HG03565 (cell line): ENCODE measurements around the gene HHATL.
"Not testable (repeated sequence)": the region's sequence is repeated elsewhere in the genome, so short reads cannot be mapped to it uniquely, and the experiment has no call there.

Experiments
- ATAC-seq: cut with Tn5 transposase; IDR thresholded peaks from one replicate; pipeline ENCODE4 v1.9.1; 2021; ENCODE audit warnings: mild to moderate bottlenecking, moderate library complexity; ENCODE audit not compliant: unreplicated experiment

Gene HHATL

GRCh38 chr3:42734263-42734860 lies 31.8 kb upstream of the HHATL start:
- ATAC-seq: no peak

GRCh38 chr3:42733501-42734262 lies 31.1 kb upstream of the HHATL start:
- no peak for ATAC-seq

DNA sequence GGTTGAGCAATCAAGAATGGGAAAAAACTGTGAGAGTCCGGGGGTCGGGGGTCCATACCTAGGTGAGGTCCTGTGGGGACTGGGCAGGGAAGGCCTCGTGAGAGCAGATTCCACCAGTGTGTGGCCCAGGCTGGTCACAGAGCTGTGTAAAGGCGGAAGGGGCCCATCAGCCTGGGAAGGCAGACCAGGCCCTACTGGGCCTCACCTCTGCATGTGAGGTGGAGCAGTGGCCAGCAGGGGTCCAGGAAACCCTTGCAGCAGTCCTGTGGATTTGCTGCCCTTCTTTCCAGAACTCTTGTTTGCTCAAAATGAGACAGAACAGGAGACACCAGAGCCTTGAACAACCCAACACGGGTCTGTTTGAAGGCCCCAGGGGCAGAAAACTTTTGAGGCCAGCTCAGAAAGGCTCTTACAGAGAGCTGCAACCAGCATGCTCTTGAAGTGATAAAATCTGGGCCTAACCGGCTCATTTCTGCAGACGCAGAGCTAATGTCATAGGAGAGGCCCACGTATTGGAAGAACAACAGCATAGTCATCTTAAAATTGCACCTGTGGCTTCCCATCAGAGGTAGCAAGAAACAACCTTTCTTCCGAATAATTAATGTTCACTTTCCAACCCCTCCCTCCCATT lies 30.3 kb upstream of the HHATL start:
- no peak for ATAC-seq

GRCh38 chr3:42732196-42732828 lies 29.7 kb upstream of the HHATL start:
- no peak for ATAC-seq

DNA sequence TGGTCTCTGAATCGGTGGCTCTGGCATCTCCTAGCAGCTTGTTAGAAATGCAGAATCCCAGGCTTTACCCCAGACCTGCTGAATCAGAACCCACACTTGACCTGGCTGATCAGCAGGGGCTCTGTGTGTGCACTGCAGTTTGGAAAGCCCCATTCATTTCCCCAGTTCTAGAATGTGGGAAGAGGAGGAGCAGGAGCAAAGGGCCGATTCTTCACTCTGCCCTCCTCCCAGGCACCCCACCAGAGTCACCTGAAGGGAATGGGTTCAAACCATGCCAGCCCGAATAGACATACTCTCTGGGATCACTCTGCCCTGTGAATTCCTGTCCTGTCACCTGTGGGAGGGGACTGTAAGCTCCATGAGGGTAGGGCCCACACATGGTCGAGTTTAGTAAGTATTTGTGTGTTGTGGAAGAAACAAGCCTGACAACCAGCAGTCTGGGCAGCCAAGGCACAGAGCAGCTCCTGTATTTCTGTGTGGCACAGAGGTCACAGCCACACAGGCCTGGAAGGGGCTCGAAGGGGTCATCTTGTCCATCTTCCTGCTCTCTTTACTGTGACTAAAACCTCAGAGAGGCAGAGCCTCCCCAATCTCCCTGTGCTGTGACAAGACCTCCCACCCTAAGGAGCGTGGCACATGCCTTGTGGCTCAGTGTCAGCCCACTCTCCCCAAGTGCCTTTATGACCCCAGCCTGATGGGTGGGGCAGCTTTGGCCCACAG lies 29.0 kb upstream of the HHATL start:
- ATAC-seq: no peak

DNA sequence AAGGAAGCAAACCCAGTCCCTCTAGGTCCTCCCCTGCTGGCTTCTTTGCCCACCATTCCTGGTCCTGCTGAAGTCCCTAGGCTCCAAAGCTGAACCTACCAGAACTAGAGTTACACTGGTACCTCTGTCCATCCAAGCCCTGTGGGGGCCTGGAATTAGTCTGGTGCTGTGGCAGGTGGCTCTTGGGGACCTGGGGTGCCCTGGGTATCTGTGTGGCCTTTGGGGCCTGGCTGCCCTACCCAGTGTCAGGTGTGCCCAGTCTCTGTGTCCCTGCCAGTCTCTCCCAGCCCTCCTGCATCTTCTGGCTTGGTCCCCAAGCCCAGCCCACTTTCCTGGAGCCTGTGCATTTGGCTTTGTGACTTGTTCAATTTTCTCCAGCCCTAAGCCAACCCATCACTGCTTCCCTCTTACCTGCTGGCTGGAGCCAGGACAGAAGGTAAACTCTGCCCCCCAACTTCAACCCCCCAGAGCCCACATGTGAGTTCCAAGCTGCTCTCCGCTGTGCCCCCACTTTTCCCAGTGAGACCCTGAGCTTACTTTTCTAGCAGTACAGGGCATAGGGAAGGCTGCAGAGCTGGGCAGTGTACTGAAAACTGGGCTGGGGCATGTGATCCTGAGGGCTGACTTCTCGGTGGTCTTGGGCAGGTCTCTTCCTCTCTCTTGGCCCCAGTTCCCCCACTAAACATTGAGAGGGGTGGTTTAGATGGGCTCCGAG lies 28.3 kb upstream of the HHATL start:
- ATAC-seq: no peak

DNA sequence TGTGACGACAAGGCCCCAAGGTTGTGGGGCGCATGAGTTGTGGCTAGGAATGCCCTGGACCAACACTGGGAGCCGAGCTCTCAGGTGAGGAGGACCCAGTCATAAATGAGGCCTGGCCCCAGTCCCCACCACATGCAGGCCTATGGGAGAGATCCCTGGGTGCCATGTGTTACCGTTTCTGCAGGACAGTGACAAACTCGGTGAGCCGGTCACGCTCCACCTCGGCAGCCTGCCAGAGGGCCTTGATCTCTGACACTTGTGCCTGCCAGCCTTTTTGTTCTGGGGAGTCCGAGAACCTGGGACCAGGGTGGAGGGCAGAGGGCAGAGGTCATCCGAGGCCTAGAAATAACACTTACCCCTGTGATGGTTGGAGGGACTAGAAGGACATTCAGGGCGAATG lies 27.7 kb upstream of the HHATL start:
- ATAC-seq: no peak

- ATAC-seq: no peak
Measured at GRCh38 chr3:42729404-42730145, 27.0 kb upstream of the HHATL start.

GRCh38 chr3:42728668-42729364 lies 26.2 kb upstream of the HHATL start:
- no peak for ATAC-seq

DNA sequence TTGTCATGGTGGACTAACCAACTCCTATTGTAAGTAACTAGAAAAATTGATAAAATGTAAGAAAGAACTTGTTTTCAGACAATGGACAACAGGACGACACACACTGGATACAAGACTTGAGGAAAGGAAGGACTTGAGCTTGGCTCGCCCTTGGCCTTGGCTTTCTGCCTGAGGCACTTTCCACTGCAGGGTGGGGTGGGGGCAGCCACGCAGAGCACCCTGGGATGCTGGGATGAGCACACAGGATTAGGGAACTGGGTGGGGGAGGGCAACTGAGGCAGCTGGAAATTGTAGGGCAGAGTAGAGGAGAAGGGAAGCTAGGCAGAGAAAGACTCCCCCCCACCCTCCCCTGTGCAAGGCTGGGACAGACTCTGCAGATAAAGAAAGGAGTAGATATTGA lies 25.5 kb upstream of the HHATL start:
- no peak for ATAC-seq

DNA sequence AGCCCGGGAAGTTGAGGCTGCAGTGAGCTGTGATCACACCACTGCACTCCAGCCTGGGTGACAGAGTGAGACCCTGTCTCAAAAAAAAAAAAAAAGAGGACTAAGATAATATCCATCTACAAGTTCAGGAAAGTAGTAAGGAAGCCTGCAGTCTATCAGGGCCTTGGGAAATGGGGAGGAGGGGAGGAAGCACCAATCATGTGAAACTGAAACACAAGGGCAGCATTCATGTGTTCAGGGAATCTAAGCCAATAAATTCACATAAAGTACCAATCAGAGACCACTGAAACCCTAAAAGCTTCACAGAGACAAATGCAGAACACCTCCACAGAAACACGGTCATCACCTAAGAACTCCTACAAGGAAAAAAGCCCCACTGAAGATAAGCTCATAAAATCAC lies 22.9 kb upstream of the HHATL start:
- ATAC-seq: no peak

- no peak for ATAC-seq
Measured at GRCh38 chr3:42723219-42723618, 20.6 kb upstream of the HHATL start.

GRCh38 chr3:42722442-42722841 lies 19.8 kb upstream of the HHATL start:
- ATAC-seq: not testable (repeated sequence)

- no peak for ATAC-seq
Measured at GRCh38 chr3:42721690-42722089, 19.1 kb upstream of the HHATL start.

DNA sequence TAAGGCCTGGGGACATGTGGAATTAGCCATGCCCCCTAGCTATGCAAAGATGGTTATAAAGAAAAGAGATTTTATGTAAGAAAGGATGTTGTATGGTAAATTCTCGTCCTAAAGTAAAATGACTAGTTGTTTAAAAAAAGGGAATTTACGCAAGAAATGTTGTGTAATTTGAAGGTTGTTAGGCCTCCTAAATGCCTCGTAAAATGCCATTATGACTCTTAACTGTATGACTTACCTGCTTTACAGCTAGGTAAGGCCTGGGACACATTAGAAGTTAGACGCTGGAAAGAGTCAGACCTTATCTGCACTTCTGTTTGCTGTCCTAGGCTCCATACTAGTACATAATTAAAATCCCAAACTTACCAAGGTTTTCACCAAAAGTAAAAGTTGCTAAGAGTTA lies 17.5 kb upstream of the HHATL start:
- no peak for ATAC-seq

GRCh38 chr3:42719002-42719401 lies 16.4 kb upstream of the HHATL start:
- ATAC-seq: no peak

DNA sequence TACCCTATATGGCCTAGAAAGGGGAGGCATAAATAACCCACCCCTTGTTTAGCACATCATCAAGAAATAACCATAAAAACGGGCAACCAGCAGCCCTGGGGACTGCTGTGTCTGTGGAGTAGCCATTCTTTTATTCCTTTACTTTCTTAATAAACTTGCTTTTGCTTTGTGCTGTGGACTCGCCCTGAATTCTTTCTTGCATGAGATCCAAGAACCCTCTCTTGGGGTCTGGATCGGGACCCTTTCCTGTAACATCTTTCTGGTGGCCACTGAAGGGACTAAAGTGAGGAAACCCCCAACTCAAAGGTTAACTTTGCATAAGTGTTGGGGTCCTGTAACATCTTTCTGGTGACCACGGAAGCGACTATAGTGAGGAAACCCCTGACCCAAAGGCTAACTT lies 15.7 kb upstream of the HHATL start:
- ATAC-seq: no peak

DNA sequence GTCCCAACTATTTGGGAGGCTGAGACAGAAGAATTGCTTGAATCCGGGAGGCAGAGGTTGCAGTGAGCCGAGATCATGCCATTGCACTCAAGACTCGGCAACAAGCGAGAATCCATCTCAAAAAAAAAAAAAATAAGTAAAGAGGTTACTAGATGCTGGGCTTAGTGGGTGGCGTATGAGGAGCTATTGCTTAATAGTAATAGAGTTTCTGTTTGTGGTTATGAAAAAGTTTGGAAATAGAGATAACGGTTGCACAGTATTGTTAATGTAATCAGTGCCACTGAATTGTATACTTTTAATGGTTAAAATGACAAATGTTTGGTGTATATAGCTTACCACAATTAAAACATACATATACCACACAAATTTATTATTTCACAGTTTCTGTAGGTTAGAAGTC lies 14.7 kb upstream of the HHATL start:
- ATAC-seq: no peak

- ATAC-seq: no peak
Measured at GRCh38 chr3:42714171-42714852, 11.7 kb upstream of the HHATL start.
